ENCODE measurements around the gene MCM7. TPM values are rescaled to one million over a fixed set of nuclear protein-coding genes. Genes with fewer than 3 reads are reported as not detected.
A peak's percentile ranks its signal among the peaks of the same experiment; 100 is the strongest.

The MCM7 gene
- total RNA-seq, 1 experiment from 2014 or later = 387 TPM

DNA sequence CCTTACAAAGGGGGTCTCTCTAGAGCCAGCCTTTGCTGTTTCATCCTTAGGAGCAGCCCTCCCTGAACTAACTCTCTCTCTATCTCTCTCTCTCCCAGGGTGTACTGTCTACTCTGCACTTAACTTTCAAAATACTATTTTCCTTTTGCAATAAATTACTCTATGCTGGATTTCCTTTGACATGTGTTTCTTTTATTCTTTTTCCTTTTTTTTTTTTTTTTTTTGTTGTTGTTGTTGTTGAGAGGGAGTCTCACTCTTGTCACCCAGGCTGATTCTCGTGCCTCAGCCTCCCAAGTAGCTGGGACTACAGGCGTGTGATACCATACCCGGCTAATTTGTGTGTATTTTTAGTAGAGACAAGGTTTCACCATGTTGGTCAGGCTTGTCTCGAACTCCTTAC is 18.2 kb downstream of the MCM7 start:
- POLR2A ChIA-PET = interaction anchor here (0.7 to 1.7 kb wide), 5 partner anchors 15 to 169 kb away, joined by 3 to 18 read pairs (median 4); partner anchors contain the start of genes AP4M1, LAMTOR4 and MCM7
- no peak overlapping the region; the same call in 1 of the 2 replicates for H3K27ac ChIP-seq (ENCODE audit: low read depth, low read length)
- H3K4me2 ChIP-seq (ENCODE audit: low read length) = peak overlapping the region; percentile 87

More for the DNA sequence above, 18.2 kb downstream of the MCM7 start:
- ChIA-PET CTCF (interaction anchor here (0.8 to 1.5 kb wide), 6 partner anchors 19 to 611 kb away, joined by 3 to 6 read pairs (median 4); partner anchors contain the start of genes AP4M1, GJC3 and MBLAC1), RAD21 (ENCODE audit: low non-redundant PET in 1 of 2, low total read pairs in 2 of 2, uncharacterized antibody in 2 of 2, unreplicated experiment in 2 of 2) (interaction anchor here (0.6 to 1.0 kb wide), 3 partner anchors 19 to 325 kb away, joined by 3 read pairs; no protein-coding TSS in a partner anchor)
- H4K20me1 ChIP-seq (ENCODE audit: insufficient read depth) = no peaks in the 10 kb centered on the region
- no peaks in the 10 kb centered on the region for H3K9me2 ChIP-seq (ENCODE audit: insufficient read depth)
- TF ChIP-seq POLR2AphosphoS5 (IDR thresholded peaks at IDR 0.05; ENCODE audit: low read depth, low read length) = no peak
- no peak for TF ChIP-seq ZNF274 (IDR thresholded peaks at IDR 0.05; ENCODE audit: low read depth, low read length)
- TF ChIP-seq SRF (IDR thresholded peaks at IDR 0.05; ENCODE audit: low read depth) = no peak
- TF ChIP-seq ELF1 (IDR thresholded peaks at IDR 0.05; ENCODE audit: borderline replicate concordance, low read depth) = no peak
- TF ChIP-seq EGR1 (IDR thresholded peaks at IDR 0.05; ENCODE audit: low read depth) = no peak
- TF ChIP-seq, protein P1, sequence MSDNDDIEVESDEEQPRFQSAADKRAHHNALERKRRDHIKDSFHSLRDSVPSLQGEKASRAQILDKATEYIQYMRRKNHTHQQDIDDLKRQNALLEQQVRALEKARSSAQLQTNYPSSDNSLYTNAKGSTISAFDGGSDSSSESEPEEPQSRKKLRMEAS (IDR thresholded peaks at IDR 0.05) = no peak
- no peak for TF ChIP-seq EZH2phosphoT487 (IDR thresholded peaks at IDR 0.05; ENCODE audit: borderline replicate concordance)
- no peak for TF ChIP-seq EZH2 (IDR thresholded peaks at IDR 0.05)
- TF ChIP-seq CEBPB (IDR thresholded peaks at IDR 0.05; ENCODE audit: low read depth) = no peak
- no peak for TF ChIP-seq POLR2A (IDR thresholded peaks at IDR 0.05; ENCODE audit: borderline replicate concordance, extremely low read depth, insufficient read depth, insufficient read length)
- no peak for TF ChIP-seq ATF3 (IDR thresholded peaks at IDR 0.05)
- peaks cover 34% of the 10 kb centered on the region for H3K79me2 ChIP-seq (ENCODE audit: insufficient read depth, low read length)
- peaks cover 15 to 18% of the 10 kb centered on the region in 2 experiments; a peak in 3 of 4 replicates for H3K36me3 ChIP-seq (ENCODE audit: control insufficient read depth in 1 of 2, insufficient read depth in 2 of 2, low read length in 2 of 2)
- no peaks in the 10 kb centered on the region for H3K9me3 ChIP-seq (ENCODE audit: control insufficient read depth in 1 of 2, insufficient read depth in 1 of 2, low read depth in 1 of 2, low read length in 2 of 2)
- H3K27me3 ChIP-seq (ENCODE audit: insufficient read depth, low read length) = no peaks in the 10 kb centered on the region
- H3K9ac ChIP-seq (ENCODE audit: low read length) = peak overlapping the region; percentile 83; the same call in 1 of the 2 replicates
- H3K4me3 ChIP-seq (replicated peaks in 1 of 2; ENCODE audit: low read depth in 1 of 2, low read length in 2 of 2) = peak overlapping the region in 1 of 2 experiments; percentile 77; a peak in 1 of 4 replicates
- H3K4me1 ChIP-seq (ENCODE audit: control insufficient read depth in 1 of 2, insufficient read depth in 2 of 2, low read length in 2 of 2) = peaks cover 14 to 38% of the 10 kb centered on the region in 2 experiments
- intact Hi-C loops (cut with micrococcal nuclease) = no loop called here
- BruUV-seq (replicated peaks) = no TSS peak
- DNase-seq (ENCODE audit: low read depth, low spot score) = no peak
- H2AFZ ChIP-seq (ENCODE audit: low read depth, low read length, poor library complexity, severe bottlenecking) = peak overlapping the region; percentile 20
- no peak for ATAC-seq

Measured in HCT116 (cell line).